Activated CD8-positive, alpha-beta memory T cell treated with anti-CD3 and anti-CD28 coated beads for 24 hours (primary cell): ENCODE results near the gene LGMN.
"Not testable (repeated sequence)": the region's sequence is repeated elsewhere in the genome, so short reads cannot be mapped to it uniquely, and the experiment has no call there.

ENCODE experiments used
- DNase-seq: peaks from one replicate; pipeline ENCODE4 v3.0.0-alpha.2; 2020

LGMN gene

GRCh38 chr14:92748259-92749016 is at the start of gene LGMN:
Gene LGMN (minus strand): TSS chr14:92748627. CDS start chr14:92732786, 15,841 bp downstream.
- DNase-seq: peak; percentile 89

- DNase-seq: no peak
Measured at GRCh38 chr14:92794961-92795360, 46.5 kb upstream of the LGMN start.

GRCh38 chr14:92794547-92794941 is 46.1 kb upstream of the LGMN start:
- no peak for DNase-seq

DNA sequence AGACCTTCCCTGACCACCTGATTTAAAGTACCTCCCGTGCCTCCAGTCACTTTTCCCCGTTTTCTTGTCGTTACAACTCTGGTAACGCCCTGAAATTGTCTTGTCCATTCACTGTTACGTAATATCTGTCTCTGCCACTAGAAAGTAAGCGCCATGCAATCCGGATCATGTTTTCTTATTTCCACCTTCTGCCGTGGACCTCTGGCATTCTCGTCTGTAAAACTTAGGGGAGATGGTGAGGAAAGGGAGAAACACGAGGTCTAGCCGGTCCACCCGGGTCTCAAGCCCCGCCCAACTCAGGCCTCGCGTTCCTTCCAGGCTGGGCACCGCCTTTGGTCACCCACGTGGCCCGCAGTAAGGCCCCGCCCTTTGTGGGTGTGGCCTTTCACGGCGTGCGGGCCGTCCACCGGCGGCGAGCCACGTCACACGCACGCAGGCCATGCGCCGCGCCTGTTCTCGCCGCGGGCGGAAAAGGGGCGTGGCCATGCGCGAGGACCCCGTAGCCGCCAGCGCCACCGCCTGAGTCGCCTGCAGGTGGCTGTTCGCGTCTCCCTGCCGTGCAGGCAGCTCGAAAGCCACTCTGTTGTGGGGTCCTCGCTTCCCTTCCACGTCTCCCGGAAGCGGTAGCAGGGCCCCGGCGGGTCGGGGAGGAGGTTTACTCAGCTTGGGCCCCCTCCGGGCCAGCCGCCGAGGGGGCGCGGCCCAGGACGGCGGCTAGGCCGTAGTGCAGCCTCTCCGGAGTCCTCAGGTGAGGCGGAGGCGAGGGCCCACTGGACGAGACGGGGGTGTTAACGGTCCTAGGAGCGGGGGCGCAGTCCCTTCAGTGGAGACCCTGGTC is 45.5 kb upstream of the LGMN start, which contains the start of gene GOLGA5:
GOLGA5 (plus strand) TSS at position 597 of the 838 bp plus-strand sequence. CDS start 3,133 bp downstream, outside the sequence.
- DNase-seq: peak; percentile 99

DNA sequence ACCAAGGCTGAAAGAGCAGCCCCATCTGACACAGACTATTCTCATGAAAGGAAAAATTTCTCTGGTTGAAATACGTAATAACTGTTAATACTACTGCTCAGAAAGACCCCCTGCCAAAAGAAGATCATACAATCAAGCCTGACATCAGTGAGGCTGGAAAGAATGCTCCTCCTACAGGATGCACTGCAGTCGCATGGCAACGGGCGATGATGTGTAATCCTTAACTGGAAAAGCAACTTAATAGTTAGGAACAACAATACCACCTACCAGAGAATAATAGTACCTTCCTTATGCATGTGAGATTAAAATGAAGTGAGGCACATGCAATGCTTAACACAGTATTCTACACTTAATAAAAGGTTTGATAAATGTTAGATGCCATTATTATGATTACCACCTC is 44.5 kb upstream of the LGMN start:
- DNase-seq: no peak

GRCh38 chr14:92789457-92790089 is 41.1 kb upstream of the LGMN start:
- no peak for DNase-seq

DNA sequence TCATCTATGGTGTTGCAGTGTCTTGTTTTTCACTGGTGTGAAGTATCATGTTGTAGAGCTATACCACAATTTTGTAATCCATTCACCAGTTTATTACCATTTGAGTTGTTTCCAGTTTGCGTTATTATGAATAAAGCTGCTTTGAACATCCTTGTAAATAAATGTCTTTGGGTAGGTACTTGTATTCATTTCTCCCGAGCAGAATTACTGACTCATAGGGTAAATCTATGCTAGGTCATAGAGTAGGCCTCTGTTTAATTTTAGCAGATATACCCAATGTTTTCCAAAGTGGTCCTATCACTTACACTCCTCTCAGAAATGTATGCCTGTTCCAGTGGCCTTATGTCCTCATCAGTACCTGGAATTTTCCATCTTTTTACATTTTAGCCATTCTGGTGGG is 39.1 kb upstream of the LGMN start:
- no peak for DNase-seq

DNA sequence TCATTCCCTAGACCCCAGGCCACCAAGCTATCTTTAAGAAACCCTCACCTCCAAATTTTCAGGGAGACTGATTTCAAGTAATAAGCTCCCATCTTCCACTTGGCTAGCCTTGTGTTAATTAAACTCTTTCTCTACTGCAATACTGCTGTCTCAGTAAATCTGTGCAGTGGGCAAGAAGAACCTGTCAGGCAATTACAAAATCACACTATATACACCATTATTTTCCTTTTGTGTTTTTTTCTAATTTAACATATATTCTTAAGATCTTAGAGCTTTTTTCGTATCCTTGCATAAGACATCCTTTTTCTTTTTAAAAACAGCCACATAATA is 38.0 kb upstream of the LGMN start:
- no peak for DNase-seq

DNA sequence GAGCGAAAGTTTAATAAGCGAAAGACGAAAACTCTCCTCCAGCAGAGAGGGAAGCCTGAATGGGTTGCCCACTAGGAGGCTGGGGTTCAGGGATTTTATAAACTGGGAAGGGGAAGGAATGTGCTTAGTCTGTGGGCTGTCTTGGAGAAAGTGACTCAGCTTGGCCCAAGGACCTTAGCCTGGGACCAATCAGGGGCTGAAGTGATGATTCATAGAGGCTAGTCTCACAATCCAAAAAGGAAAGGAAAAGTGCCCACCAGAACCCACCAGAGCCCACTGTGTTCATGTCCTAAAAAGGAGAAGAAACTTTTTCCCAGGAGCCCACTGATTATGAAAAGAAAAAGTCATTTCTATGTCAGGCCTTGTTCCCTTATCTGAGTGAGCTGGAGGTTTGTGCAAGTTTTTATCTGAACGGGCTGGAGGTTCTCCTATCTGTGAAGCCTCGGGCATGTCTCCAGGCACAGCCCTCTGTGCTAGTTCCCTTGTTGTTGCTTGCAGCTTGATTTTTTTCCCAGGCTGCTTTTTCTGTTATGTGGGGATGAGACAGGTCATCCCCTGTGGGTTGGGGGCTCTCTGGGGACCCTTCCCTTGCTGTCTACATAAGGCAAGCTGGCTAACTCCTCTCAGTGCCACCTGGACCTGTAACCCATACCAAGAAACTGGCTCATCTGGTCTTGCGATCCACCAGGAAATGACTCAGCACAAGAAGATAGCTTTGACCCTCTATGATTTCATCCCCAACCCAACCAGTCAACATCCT is 37.4 kb upstream of the LGMN start:
- no peak for DNase-seq

DNA sequence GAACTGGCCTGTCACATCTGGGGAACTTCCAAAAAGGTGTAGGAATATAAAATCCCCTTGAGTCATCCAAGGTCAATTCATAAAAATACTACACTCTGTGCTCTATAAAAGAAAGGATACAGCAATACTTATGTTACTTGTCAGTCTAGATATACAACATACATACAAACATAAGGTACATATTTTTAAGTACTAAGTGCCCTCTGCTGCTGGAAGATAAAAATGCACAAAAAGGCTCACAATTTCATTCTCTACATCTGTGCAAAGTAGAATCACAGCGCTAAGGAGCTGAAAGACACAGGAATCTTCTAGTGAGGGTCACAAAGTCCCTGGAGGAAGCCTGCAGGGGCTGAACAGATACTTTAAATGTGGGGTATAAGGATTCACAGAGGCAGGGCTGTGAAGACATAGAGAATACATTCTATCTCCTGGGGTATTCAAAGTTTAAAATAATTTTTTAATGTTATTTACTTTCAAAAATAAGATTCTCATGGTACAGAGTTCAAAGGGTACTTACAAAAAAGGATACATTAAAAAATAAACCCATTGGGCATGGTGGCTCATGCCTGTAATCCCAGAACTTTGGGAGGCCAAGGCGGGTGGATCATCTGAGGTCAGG is 35.5 kb upstream of the LGMN start:
- DNase-seq: no peak

DNA sequence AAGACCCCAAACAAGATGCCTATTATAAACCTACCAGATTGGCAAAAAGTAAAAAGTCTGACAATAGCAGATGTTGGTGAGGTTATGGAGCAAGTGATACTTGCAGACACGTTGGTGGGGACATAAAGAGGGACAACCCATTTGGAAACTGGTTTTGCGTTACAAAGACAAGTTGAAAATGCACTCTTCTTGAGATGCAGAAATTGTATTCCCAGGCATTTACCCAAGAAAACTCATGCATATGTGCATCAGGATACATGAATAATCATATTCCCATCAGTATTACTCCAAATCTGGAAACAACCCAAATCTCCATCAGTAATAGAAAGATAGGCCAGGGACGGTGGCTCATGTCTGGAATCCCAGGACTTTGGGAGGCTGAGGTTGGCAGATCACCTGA is 32.9 kb upstream of the LGMN start:
- no peak for DNase-seq

DNA sequence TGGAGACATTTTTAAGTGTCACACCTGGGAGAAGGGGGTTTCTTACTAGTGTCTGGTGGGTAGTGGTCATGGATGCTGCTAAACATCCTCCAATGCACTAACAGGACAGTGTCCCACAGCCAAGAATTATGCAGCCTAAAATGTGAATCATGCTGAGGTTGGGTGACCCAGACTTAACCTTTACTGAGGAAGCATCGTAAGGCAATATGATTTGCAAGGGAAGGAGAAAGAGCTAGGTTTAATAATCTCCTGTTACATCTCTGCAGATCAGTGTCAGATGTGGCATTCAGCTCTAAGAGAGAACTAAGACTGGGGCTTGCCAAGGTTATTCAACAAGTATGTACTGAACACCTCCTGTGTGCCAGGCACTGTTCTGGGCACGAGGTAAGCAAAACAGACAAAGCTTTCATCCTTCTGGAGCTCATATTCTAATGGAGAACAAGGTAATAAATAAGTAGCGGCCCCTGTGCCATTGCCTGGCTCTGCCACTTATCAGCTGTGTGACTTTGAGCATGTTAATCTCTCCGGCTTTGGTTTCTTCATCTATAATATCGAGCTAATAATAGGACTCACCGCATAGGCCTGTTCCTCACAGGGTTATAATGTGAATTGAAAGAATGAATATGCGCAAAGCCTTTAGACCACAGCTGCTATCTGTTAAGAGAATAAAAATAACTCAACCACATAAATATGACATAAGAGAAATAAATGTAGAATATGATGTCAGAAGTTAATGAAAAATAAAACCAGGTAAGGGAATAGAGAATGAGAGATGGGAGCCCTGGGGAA is 32.2 kb upstream of the LGMN start:
- no peak for DNase-seq

- DNase-seq: not testable (repeated sequence)
Measured at GRCh38 chr14:92778868-92779565, 30.6 kb upstream of the LGMN start.

GRCh38 chr14:92775292-92775691 is 26.9 kb upstream of the LGMN start:
- not testable (repeated sequence) for DNase-seq

DNA sequence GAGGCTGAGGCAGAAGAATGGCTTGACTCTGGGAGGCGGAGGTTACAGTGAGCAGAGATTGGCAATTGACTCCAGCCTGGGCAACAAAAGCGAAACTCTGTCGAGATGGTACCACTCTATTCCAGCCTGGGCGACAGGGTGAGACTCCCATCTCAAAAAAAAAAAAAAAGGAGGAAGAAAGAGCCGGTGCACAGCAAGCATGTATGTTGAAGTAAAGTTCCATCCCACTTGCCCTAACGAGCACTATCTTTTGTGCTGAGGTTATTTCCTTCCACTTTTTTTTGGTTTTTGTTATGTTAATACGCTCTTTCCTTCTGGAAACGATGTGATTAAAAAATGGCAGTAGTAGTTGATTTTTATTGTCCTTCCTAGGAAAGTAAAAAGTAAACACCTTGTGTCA is 26.1 kb upstream of the LGMN start:
- no peak for DNase-seq

- DNase-seq: no peak
Measured at GRCh38 chr14:92770484-92770883, 22.1 kb upstream of the LGMN start.

GRCh38 chr14:92768795-92769194 is 20.4 kb upstream of the LGMN start:
- no peak for DNase-seq

DNA sequence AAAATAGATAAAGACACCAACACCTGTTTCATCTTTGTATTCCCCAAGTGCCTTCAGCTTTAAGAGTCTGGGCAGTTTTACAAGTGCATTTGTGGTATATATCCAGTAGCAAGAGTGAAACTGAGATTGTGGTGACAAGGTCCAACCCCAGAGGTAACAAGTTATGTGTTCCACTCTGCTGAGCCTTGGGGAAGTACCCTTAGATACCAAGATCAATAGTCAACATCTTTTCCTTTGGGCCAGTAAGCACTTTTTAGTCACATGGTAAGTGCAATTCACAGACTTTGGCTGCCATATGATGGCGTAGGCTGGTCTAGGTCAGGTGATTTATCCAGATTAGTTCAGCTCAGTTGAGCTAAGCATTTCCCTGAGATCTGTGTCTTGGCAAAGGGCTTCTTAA is 19.8 kb upstream of the LGMN start:
- not testable (repeated sequence) for DNase-seq

GRCh38 chr14:92763666-92764631 is 15.5 kb upstream of the LGMN start:
- not testable (repeated sequence) for DNase-seq

- DNase-seq: no peak
Measured at GRCh38 chr14:92760524-92760805, 12.0 kb upstream of the LGMN start.
